HG02884 (cell line): ENCODE results near the gene ADI1.

Source experiments
- ATAC-seq: cut with Tn5 transposase; IDR thresholded peaks from one replicate; pipeline ENCODE4 v1.9.1; 2021; ENCODE audit warnings: mild to moderate bottlenecking, moderate library complexity; ENCODE audit not compliant: unreplicated experiment

The ADI1 gene

DNA sequence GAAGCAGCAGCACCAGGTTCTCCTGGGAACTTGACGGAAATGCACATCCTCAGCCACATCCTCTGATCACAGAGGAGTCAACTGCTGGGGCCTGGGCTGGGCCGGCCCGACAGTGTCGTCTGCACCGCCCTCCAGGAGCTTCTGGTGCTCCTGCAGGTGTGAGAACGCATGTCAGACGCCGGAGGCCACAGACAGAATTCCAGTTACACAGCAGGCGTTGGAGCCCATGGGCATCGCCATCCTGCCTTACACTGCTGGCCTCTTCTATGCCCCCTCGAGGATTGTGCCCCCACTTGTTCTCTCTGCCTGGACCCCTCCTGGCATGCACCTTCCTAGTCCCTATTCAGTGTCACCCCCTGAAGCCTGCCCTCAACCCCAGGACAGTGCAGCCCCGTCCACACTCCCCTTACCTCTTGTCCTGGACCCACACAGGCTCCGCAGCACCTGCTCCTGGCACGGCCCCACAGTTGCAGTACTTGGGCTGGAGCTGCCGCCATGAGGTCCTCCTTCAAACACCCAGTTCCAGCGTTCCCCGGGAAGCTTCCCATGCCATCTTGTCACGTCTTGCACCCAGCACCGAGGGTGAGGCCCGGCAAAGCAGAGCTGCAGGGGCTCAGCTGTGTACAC is 37.5 kb downstream of the ADI1 start:
- ATAC-seq: no peak

DNA sequence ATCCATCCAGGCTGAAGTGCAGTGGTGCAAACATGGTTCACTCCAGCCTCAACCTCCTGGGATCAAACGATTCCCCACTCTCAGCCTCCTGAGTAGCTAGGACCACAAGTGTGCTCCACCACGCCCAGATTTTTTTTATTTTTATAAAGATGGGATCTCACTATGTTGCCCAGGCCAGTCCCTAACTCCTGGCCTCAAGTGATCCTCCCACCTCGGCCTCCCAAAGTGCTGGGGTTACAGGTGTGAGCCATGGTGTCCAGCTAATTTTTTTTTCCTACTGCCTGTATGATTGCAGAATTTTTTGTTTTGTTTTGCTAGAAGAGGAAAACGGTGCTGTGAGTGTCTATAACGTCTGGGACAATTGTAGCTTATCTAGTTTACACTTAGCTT is 38.3 kb downstream of the ADI1 start:
- ATAC-seq: no peak

DNA sequence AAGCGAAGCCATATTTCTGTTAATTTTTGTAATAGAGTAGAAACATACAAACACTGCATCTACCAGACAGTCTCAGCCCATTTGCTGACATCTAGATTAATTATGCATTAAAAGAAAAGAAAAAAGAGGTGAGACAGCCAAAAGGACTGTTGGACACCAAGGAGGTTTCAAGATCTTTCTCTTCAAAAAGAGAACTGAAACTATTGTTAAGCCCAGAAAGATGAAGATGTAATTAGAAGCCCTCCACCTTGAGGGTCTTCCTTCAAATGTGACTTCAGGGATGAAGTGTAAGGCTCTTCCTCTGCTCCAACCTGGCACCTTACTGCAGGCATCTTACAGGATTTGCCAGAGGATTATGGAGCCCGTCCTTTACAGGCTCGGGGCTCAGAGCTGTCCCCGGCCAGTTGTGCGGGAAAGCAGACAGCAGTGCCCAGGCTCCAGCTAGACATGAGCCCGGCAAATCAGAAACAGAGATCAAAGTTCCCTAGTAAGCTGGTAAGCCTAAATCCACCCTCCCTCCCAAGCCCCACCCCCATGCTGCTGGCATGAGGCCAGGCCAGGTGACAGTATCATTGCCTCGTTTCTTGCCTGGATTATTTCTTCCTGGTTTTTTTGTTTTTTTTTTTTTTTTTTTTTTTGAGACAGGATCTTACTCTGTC is 38.9 kb downstream of the ADI1 start:
- no peak for ATAC-seq

DNA sequence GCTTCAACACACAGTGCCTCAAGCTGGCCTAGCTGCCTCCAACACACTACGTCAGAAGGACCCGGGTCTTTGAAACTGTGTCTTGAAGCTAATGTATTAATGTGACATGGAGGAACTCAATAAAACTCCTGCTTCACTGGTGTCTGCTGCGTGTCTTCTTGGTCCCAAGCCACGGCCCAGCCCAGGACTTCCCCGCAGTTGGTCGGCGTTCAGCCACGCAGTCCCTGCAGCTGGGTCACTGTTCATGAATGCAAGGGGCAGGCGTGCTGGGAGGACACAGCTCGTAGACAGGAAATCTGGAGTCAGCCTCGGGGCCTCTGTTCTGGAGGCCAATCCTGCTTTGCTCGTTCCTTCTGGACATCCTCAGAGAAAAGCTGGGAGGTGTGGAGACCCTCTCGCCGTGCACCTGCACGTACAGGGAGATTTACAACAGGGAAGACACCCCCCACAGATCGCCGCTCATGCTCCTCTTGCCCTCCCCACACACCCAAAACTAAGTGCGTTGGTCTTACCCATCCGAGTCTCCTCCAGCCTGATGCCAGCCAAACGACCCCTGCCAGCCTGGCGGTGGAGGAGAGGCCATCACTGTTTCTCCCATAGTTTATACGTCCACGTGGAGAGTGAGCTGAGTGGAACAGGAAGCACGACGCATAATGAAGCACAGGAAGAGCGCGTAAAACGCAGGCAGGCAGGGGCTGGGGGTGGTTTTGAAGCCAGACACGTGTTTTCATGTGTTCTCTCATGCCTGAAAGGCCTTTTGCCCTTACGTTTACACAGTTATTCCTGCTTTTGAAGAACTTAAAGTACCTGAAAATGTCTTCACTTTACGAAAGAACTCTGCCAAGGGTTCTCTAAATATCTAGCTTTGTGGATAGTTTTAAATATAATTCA is 39.7 kb downstream of the ADI1 start:
- ATAC-seq: no peak

GRCh38 chr2:3478846-3479385 is 40.4 kb downstream of the ADI1 start:
- ATAC-seq: no peak

- no peak for ATAC-seq
Observed at GRCh38 chr2:3476985-3477327, 42.4 kb downstream of the ADI1 start.

- no peak for ATAC-seq
Observed at GRCh38 chr2:3476321-3476984, 42.9 kb downstream of the ADI1 start.

- no peak for ATAC-seq
Observed at GRCh38 chr2:3475771-3476170, 43.6 kb downstream of the ADI1 start.

DNA sequence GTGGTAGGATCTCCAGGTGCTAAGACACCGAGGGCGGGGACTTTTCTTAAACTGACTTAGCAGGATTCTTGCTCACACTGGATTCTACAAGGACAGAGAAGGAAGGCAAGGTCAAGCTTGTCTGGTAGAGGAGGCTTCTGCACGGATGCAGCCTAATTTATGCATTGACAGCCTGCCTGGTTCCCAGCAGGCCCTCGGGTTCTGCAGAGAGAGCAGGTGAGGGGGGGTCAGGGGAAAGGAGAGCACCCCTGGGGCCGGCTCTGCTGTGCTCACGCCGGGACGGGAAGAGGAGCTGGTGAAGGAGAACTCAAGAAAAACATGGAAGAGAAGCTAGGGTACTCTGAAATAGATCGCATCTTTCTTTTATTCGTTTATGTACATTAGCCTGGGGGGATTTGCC is 46.4 kb downstream of the ADI1 start:
- no peak for ATAC-seq

GRCh38 chr2:3472296-3472695 is 47.0 kb downstream of the ADI1 start:
- no peak for ATAC-seq

DNA sequence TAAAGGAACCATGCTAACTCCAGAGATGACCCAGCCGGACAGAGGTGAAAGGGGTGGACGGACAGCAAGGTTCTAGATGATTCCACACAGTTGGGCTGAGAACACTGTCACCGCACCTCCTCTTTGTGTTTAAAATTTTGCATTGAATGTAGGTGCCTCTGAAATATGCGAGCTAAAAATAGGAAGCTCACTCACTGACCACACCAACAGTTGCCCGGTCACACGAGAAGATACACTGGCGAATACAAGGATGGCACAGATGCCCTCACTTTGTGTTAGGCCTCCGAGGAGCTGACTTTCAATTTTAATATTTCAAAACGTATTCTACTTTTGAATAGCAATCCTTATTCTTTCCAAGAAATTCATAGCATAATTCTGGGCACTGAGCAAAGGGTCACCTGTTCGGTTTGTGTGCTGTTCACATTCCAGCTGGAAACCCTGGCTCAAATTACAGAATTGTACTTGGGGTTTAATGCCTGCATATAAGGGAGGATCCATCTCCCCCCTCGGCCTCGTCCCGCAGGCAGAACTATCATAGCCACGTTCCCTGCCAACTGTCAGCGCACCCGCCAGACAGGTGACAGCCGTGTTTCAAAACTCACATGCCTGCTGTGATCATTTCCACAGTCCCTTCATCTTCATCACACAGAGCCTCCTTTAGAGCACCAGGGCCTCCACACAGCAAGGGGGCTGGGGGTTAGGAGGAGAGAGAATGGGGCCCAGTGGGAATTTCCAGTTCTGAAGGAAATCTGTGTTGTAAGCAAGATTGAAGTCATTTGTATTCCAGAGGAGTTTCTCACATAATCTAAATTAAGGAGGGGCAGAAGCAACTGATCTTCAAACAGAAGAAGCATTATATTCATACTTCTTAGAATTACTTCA is 48.2 kb downstream of the ADI1 start:
- no peak for ATAC-seq

DNA sequence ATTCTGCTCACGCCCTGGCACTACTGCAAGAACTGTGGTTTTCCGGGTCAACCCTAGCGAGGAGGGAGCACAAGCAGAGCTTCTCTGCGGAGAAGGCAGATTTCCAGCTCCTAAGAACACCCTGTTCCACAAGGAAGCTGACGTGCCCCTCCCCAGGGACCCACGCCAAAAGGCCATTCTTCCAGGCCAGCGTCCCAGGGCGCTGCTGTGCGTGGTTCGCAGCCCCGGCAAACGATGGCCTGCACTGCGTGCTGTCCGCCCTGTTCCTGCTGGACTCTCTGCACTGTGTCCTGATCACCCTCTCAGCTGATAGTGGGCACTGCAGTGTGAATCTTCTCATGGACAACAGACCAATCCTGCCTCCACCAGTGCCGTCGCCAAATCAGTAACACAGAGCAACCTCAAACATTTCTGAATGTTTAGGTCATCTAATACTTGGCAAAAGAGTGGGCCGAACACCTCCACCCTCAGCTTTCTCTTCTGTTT is 49.1 kb downstream of the ADI1 start:
- no peak for ATAC-seq

- no peak for ATAC-seq
Observed at GRCh38 chr2:3469486-3469885, 49.8 kb downstream of the ADI1 start.

- ATAC-seq: no peak
Observed at GRCh38 chr2:3468296-3468988, 50.9 kb downstream of the ADI1 start.

- ATAC-seq: no peak
Observed at GRCh38 chr2:3467654-3468053, 51.7 kb downstream of the ADI1 start.

GRCh38 chr2:3466966-3467365 is 52.4 kb downstream of the ADI1 start:
- no peak for ATAC-seq

GRCh38 chr2:3466482-3466863 is 52.9 kb downstream of the ADI1 start:
- ATAC-seq: no peak

DNA sequence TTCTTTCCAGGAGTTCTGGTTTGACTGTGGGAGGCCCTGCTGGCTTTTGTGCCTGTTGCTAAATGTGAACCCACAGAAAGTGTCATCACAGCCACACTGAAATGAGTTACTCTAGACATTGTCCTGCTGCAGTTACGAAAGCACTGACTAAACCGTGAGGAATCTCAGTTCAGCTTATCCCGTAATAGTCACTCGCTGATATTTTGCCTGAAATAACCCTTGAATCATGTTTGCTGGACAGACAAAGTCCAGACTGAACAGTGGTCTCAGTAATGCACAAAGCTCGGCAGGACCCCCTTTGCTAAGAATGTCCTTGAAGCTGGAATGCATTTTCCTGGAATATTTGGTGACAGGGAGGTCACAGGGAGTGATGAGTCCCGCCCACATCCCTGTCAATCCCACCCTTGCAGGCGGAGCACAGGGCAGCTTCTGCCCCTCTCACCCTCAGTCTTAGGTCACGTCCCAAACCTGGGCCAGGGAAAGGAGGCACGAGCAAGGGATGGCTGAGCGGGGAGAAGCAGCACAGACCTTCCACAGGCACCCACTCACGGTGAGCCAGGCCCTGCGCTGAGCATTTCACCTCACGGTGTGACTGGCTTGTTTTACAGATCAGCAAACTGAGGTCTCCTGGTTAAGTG is 53.4 kb downstream of the ADI1 start:
- no peak for ATAC-seq

GRCh38 chr2:3465328-3465727 is 54.0 kb downstream of the ADI1 start:
- no peak for ATAC-seq
